K562 (cell line): ENCODE measurements around the gene WNT6. TPM values are rescaled to one million over a fixed set of nuclear protein-coding genes. Genes with fewer than 3 reads are reported as not detected.

Experiments
- ATAC-seq: fragments of 200-7000 bp; cut with Tn5 transposase; 3 replicates; pipeline ENCODE4 v1.9.1; 2020; ENCODE audit warnings: moderate library complexity
- BruUV-seq: library from RNA; stranded (reverse); fragments of 400-500 nt; replicated peaks from 2 replicates; lab custom pipeline; 2021; lab: Mats Ljungman, UMichigan
- CTCF ChIA-PET: fragments of 300-600 bp; formaldehyde crosslinking; extraction: SDS; loops from one replicate; lab custom pipeline; 2021; ENCODE audit warnings: low intra/inter-chr PET ratio; lab: Yijun Ruan, JAX
- POLR2A ChIA-PET: fragments of 300-600, 350-650 bp; sonication (Branson Sonifier 250); formaldehyde crosslinking; extraction: SDS; loops from one replicate; lab custom pipeline; 2021; ENCODE audit warnings: antibody characterized with exemption, inconsistent platforms; lab: Yijun Ruan, JAX
- DNase-seq, 4 experiments: peaks; one replicate each; pipeline versions ENCODE4 v3.0.0 to v3.0.0-alpha.2; 2011 to 2018; ENCODE audit warnings: low spot score in 3 of 4, mixed read lengths in 3 of 4; ENCODE audit errors: extremely low read depth in 1 of 4
- FAIRE-seq: peaks from 2 replicates; lab custom pipeline; 2011; peaks lifted over from hg19 to GRCh38; lab: Jason Lieb, UNC
- H2AFZ ChIP-seq: 2 replicates; pipeline ENCODE4 v1.6.0; 2011; ENCODE audit warnings: low read depth, low read length, control low read depth, inconsistent platforms
- H3K27ac ChIP-seq: fragments of 200-600 bp; 3 replicates; pipeline ENCODE4 v1.8.0; 2011; ENCODE audit warnings: low read depth, mild to moderate bottlenecking, control low read depth, inconsistent platforms, low read length, moderate library complexity, mixed read lengths; ENCODE audit errors: extremely low read depth
- H3K27me3 ChIP-seq, 2 experiments: fragments of 300-600 bp in 1 of 2; 2 replicates in 1 of 2; 3 replicates in 1 of 2; pipeline versions ENCODE4 v1.6.0 to v1.8.0; 2011; ENCODE audit warnings: inconsistent platforms in 2 of 2, low read length in 2 of 2, mild to moderate bottlenecking in 1 of 2, mixed read lengths in 1 of 2, moderate library complexity in 1 of 2; ENCODE audit not compliant: control insufficient read depth in 2 of 2, insufficient read depth in 2 of 2
- H3K36me3 ChIP-seq: fragments of 300-600 bp; 3 replicates; pipeline ENCODE4 v1.8.0; 2011; ENCODE audit warnings: mild to moderate bottlenecking, low read length, inconsistent platforms; ENCODE audit not compliant: control insufficient read depth, insufficient read depth
- H3K4me1 ChIP-seq, 2 experiments: fragments of 200-600 bp in 1 of 2; replicated peaks in 1 of 2; 2 replicates in 1 of 2; 3 replicates in 1 of 2; pipeline versions ENCODE4 v1.5.1 to v1.8.0; 2011; ENCODE audit warnings: inconsistent platforms in 2 of 2, low read length in 2 of 2, mild to moderate bottlenecking in 1 of 2, mixed read lengths in 1 of 2, moderate library complexity in 1 of 2; ENCODE audit not compliant: control insufficient read depth in 2 of 2, insufficient read depth in 2 of 2
- H3K4me2 ChIP-seq: 2 replicates; pipeline ENCODE4 v1.6.1; 2011; ENCODE audit warnings: low read length, control low read depth, inconsistent platforms, mixed read lengths; ENCODE audit not compliant: insufficient read depth
- H3K4me3 ChIP-seq: fragments of 200-600 bp; sonication (generic), shearing (Covaris generic); 2 replicates; pipeline ENCODE4 v1.5.1; 2016; ENCODE audit warnings: control low read depth, inconsistent platforms
- H3K79me2 ChIP-seq: fragments of 200-600 bp; 3 replicates; pipeline ENCODE4 v1.8.0; 2011; ENCODE audit warnings: low read length, inconsistent platforms; ENCODE audit not compliant: control insufficient read depth, insufficient read depth
- H3K9ac ChIP-seq, 2 experiments: 2 replicates each; pipeline versions ENCODE4 v1.6.0 to v1.6.1; 2011; ENCODE audit warnings: low read depth in 2 of 2, low read length in 2 of 2, control low read depth in 1 of 2, inconsistent platforms in 1 of 2, mild to moderate bottlenecking in 1 of 2, mixed read lengths in 1 of 2; ENCODE audit not compliant: insufficient read depth in 1 of 2
- H3K9me1 ChIP-seq: one replicate; pipeline ENCODE4 v1.6.0; 2011; ENCODE audit warnings: inconsistent platforms, mild to moderate bottlenecking, low read length, moderate library complexity; ENCODE audit not compliant: control insufficient read depth, insufficient read depth
- H3K9me3 ChIP-seq: replicated peaks from 2 replicates; pipeline ENCODE4 v1.5.1; 2011; ENCODE audit warnings: low read depth, low read length, inconsistent platforms; ENCODE audit not compliant: control insufficient read depth, insufficient read depth
- H4K20me1 ChIP-seq: replicated peaks from 2 replicates; pipeline ENCODE4 v1.6.1; 2011; ENCODE audit warnings: low read length, inconsistent platforms, mixed read lengths; ENCODE audit not compliant: control insufficient read depth, insufficient read depth
- DMBX1 ChIP-seq: fragments of 250-450 bp; sonication (Bioruptor Pico); IDR thresholded peaks from 2 replicates; pipeline ENCODE4 v1.8.0; 2022; ENCODE audit warnings: inconsistent platforms, mild to moderate bottlenecking, moderate library complexity, borderline replicate concordance
- FOXJ3 ChIP-seq: sonication (generic); formaldehyde crosslinking; IDR thresholded peaks from 2 replicates; pipeline ENCODE4 v1.4.0; 2020; ENCODE audit warnings: mild to moderate bottlenecking, missing genetic modification reagents
- IRF9 ChIP-seq: fragments of 450-650 bp; IDR thresholded peaks from 2 replicates; pipeline ENCODE4 v1.6.1; 2016; ENCODE audit warnings: missing biosample characterization, missing genetic modification characterization
- MCM7 ChIP-seq, 2 experiments: fragments of 450-650 bp; IDR thresholded peaks; 2 replicates each; pipeline ENCODE4 v1.6.1; 2016 to 2018
- MYBL2 ChIP-seq, 2 experiments: fragments of 450-650 bp in 1 of 2; sonication (generic) in 1 of 2; formaldehyde crosslinking in 1 of 2; IDR thresholded peaks; 2 replicates each; pipeline versions ENCODE4 v1.6.1 to v1.8.1; 2017 to 2022; ENCODE audit warnings: borderline replicate concordance in 1 of 2, inconsistent platforms in 1 of 2, low read depth in 1 of 2, mild to moderate bottlenecking in 1 of 2, missing genetic modification reagents in 1 of 2, moderate library complexity in 1 of 2
- TEAD2 ChIP-seq: fragments of 450-650 bp; IDR thresholded peaks from 2 replicates; pipeline ENCODE4 v1.6.1; 2016; ENCODE audit warnings: missing genetic modification characterization, control low read depth, missing compliant biosample characterization
- THAP12 ChIP-seq: fragments of 250-450 bp; sonication (Bioruptor Pico); IDR thresholded peaks from 2 replicates; pipeline ENCODE4 v1.9.0; 2021; ENCODE audit warnings: mild to moderate bottlenecking, inconsistent platforms
- ZNF277 ChIP-seq: fragments of 250-450 bp; sonication (Bioruptor Pico); IDR thresholded peaks from 2 replicates; pipeline ENCODE4 v1.8.0; 2022; ENCODE audit warnings: inconsistent platforms, mild to moderate bottlenecking, moderate library complexity, borderline replicate concordance
- ZNF316 ChIP-seq: fragments of 450-650 bp; IDR thresholded peaks from 2 replicates; pipeline ENCODE4 v1.6.1; 2016
- ZNF583 ChIP-seq: fragments of 250-450 bp; sonication (Bioruptor Pico); IDR thresholded peaks from 2 replicates; pipeline ENCODE4 v1.4.0; 2020
- WGBS: fragments of 100-300 bp; shearing (Covaris generic); methylation state at CpG from one replicate; pipeline ENCODE4 v1.1.6; 2016; ENCODE audit warnings: low coverage, mixed read lengths; ENCODE audit not compliant: insufficient coverage; ENCODE audit errors: missing lambda C conversion rate; 5-methylcytosine and 5-hydroxymethylcytosine counted together
- in situ Hi-C: fragments of 300-500 bp; cut with MboI; formaldehyde crosslinking; loops from 4 replicates; pipeline ENCODE4 v1.15.0; 2018; ENCODE audit warnings: inconsistent platforms, mixed read lengths
- intact Hi-C: fragments of 100-400 bp; cut with micrococcal nuclease; formaldehyde crosslinking; loops from 2 replicates; pipeline ENCODE4 v1.14.2; 2022
- polyA plus RNA-seq, 8 experiments: library from polyadenylated mRNA; depleted of rRNA in 4 of 8; stranded (reverse) in 5 of 8; unstranded in 3 of 8; fragments of >200 nt; fragmentation: Nextera tagmentation in 2 of 8; fragmentation: Illumina TruSeq in 1 of 8; extraction: Ambion mirVana in 2 of 8; extraction: Trizol in 1 of 8; gene quantifications; 2 replicates each; pipeline versions ENCODE4 v1.2.1 to v1.2.3, GENCODE V29; 2011 to 2014; ENCODE audit warnings: inconsistent platforms in 1 of 8, missing spikeins in 1 of 8
- total RNA-seq, 7 experiments: library from RNA; depleted of rRNA in 6 of 7; stranded (reverse); fragments of >200 nt in 6 of 7; fragmentation: Illumina TruSeq in 2 of 7; extraction: Trizol in 2 of 7; gene quantifications; 2 replicates each; pipeline versions ENCODE4 v1.2.1 to v1.2.3, GENCODE V29; 2011 to 2021; ENCODE audit warnings: low replicate concordance in 1 of 7
- TF ChIP-seq, protein P1 (sequence below): fragments of 200-800 bp; sonication (Bioruptor generic); IDR thresholded peaks from 2 replicates; pipeline ENCODE4 v1.6.1; 2016; ENCODE audit warnings: missing genetic modification characterization, missing compliant biosample characterization

WNT6 gene
- total and polyA plus RNA-seq, 9 of the 15 experiments (the other 6 are each of a cell fraction or from before 2014, with no cell fraction given), result not detected

GRCh38 chr2:218851286-218851685, 8.3 kb upstream of the WNT6 start:
- Histone ChIP-seq H2AFZ (no peak overlapping the region), H3K36me3 (no peaks in the 10 kb centered on the region), H3K4me2 (no peak overlapping the region), H3K4me1 (no peaks in the 10 kb centered on the region; a peak in 1 of 5 replicates), H3K9me1 (no peaks in the 10 kb centered on the region), H4K20me1 (no peaks in the 10 kb centered on the region), H3K27ac (no peak overlapping the region), H3K4me3 (no peak overlapping the region), H3K79me2 (no peaks in the 10 kb centered on the region), H3K27me3 (peaks cover 0 to 21% of the 10 kb centered on the region in 2 experiments; a peak in 2 of 5 replicates), H3K9me3 (no peaks in the 10 kb centered on the region), H3K9ac (no peak overlapping the region)
- CTCF ChIA-PET, result interaction anchor here (1.7 kb wide), 1 partner anchor 47 kb away, joined by 10 read pairs; no protein-coding TSS in a partner anchor
- BruUV-seq, result no TSS peak
- no peak for ATAC-seq
- intact Hi-C loops (loop anchor here (10.0 kb wide), 1 partner anchor 304 kb away; no protein-coding TSS in a partner anchor), in situ Hi-C loops (loop anchor here (10.0 kb wide), 1 partner anchor 264 kb away; no protein-coding TSS in a partner anchor)
- 0% methylated on average over 3 of the region's 3 CpGs for WGBS
- POLR2A ChIA-PET, result no interaction called here
- DNase-seq, result no peak
- FAIRE-seq, result no peak
- TF ChIP-seq ZNF583 (CRISPR knock-in tag), result no peak
- TF ChIP-seq ZNF277, result no peak
- TF ChIP-seq MYBL2 (IDR thresholded peaks at IDR 0.05; ENCODE audit: low read depth), result no peak
- TF ChIP-seq MYBL2 (CRISPR knock-in tag; IDR thresholded peaks at IDR 0.05; ENCODE audit: borderline replicate concordance), result no peak
- no peak for TF ChIP-seq FOXJ3 (CRISPR knock-in tag)
- no peak for TF ChIP-seq THAP12 (CRISPR knock-in tag)
- no peak for TF ChIP-seq MCM7 (IDR thresholded peaks at IDR 0.05)
- TF ChIP-seq IRF9 (tag), result no peak
- TF ChIP-seq ZNF316, result no peak
- TF ChIP-seq TEAD2, result no peak
- no peak for TF ChIP-seq DMBX1 (CRISPR knock-in tag)
- TF ChIP-seq, protein P1, sequence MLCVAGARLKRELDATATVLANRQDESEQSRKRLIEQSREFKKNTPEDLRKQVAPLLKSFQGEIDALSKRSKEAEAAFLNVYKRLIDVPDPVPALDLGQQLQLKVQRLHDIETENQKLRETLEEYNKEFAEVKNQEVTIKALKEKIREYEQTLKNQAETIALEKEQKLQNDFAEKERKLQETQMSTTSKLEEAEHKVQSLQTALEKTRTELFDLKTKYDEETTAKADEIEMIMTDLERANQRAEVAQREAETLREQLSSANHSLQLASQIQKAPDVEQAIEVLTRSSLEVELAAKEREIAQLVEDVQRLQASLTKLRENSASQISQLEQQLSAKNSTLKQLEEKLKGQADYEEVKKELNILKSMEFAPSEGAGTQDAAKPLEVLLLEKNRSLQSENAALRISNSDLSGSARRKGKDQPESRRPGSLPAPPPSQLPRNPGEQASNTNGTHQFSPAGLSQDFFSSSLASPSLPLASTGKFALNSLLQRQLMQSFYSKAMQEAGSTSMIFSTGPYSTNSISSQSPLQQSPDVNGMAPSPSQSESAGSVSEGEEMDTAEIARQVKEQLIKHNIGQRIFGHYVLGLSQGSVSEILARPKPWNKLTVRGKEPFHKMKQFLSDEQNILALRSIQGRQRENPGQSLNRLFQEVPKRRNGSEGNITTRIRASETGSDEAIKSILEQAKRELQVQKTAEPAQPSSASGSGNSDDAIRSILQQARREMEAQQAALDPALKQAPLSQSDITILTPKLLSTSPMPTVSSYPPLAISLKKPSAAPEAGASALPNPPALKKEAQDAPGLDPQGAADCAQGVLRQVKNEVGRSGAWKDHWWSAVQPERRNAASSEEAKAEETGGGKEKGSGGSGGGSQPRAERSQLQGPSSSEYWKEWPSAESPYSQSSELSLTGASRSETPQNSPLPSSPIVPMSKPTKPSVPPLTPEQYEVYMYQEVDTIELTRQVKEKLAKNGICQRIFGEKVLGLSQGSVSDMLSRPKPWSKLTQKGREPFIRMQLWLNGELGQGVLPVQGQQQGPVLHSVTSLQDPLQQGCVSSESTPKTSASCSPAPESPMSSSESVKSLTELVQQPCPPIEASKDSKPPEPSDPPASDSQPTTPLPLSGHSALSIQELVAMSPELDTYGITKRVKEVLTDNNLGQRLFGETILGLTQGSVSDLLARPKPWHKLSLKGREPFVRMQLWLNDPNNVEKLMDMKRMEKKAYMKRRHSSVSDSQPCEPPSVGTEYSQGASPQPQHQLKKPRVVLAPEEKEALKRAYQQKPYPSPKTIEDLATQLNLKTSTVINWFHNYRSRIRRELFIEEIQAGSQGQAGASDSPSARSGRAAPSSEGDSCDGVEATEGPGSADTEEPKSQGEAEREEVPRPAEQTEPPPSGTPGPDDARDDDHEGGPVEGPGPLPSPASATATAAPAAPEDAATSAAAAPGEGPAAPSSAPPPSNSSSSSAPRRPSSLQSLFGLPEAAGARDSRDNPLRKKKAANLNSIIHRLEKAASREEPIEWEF (CRISPR knock-in tag), result no peak
